ENCODE results near the gene FAM181B. TPM values are rescaled to one million over a fixed set of nuclear protein-coding genes. Genes with fewer than 3 reads are reported as not detected.

FAM181B gene
- total RNA-seq, 4 donors from 2014 or later, result 0.12 to 0.32 (median 0.31) TPM; not detected in 1

GRCh38 chr11:82686211-82686610 is 47.5 kb downstream of the FAM181B start:
- DNase-seq (ENCODE audit: low spot score) (no peak), ATAC-seq (ENCODE audit: low FRiP score) (no peak)
- TF ChIP-seq, protein P1, sequence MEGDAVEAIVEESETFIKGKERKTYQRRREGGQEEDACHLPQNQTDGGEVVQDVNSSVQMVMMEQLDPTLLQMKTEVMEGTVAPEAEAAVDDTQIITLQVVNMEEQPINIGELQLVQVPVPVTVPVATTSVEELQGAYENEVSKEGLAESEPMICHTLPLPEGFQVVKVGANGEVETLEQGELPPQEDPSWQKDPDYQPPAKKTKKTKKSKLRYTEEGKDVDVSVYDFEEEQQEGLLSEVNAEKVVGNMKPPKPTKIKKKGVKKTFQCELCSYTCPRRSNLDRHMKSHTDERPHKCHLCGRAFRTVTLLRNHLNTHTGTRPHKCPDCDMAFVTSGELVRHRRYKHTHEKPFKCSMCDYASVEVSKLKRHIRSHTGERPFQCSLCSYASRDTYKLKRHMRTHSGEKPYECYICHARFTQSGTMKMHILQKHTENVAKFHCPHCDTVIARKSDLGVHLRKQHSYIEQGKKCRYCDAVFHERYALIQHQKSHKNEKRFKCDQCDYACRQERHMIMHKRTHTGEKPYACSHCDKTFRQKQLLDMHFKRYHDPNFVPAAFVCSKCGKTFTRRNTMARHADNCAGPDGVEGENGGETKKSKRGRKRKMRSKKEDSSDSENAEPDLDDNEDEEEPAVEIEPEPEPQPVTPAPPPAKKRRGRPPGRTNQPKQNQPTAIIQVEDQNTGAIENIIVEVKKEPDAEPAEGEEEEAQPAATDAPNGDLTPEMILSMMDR (IDR thresholded peaks at IDR 0.05), result no peak

DNA sequence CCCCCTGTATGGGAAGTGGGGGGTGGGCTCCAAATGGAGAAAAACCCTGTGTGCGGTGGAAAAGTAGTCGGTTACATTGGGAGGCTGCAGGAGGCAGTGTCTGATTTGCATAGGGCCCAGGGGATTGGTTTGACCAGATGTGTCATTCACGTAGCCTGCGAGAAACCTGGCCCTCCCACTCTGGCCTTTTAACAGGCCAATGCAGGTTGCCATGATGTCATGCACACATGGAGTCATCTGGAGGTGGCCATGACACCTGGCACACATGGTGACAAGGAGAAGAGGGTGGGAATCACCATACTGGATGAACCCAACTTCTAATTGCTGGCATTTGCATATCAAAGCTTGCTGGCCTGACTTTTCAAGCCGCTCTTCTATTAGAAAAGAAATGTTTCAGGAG is 50.6 kb downstream of the FAM181B start:
- no peak for ATAC-seq (ENCODE audit: low FRiP score)
- TF ChIP-seq, protein P1 (IDR thresholded peaks at IDR 0.05), result no peak
- DNase-seq (ENCODE audit: low spot score), result no peak

DNA sequence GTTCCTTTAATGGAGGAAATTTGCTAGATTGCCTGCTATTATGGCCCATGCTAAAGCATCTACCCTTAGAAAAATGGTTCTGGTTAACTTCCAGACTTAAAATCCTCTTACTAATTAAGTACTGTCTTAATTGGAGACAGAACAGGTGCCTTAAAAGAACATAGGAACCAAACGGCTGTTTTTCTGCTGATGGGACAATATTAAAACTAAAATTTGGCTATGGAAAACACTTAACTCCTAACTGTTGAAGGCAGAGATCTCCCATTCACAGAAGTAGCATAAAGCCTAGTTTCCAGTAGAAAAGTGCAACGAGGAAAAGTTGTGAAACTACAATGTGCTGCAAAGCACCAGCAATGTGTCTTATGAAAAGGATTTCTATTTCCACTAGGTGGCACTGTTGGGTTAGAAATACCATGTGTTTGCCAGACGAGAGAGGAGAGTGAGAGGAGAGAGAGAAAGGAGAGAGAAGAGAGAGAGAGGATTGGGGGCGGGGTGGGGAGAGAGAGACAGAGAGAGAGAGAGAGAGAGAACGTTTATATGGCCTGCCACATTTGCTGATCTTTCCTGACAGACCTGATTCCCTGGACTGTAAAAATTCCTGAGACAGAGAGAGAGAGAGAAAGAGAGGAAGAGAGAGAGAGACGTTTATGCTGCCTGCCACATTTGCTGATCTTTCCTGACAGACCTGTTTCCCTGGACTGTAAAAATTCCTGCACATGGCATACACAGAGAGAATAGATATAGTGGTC is 51.5 kb downstream of the FAM181B start:
- ATAC-seq (ENCODE audit: low FRiP score), result peak; percentile 76
- DNase-seq (ENCODE audit: low spot score), result no peak

GRCh38 chr11:82680252-82680651 is 53.4 kb downstream of the FAM181B start:
- no peak for DNase-seq (ENCODE audit: low spot score)
- TF ChIP-seq, protein P1 (IDR thresholded peaks at IDR 0.05), result no peak
- ATAC-seq (ENCODE audit: low FRiP score), result no peak

More for the DNA sequence above, 51.5 kb downstream of the FAM181B start:
- TF ChIP-seq, protein P1 (IDR thresholded peaks at IDR 0.05), result no peak

Small RNAs within 50 kb of the gene (small RNA-seq; reads per million reads assigned to genes)
- gene RPS28P7, result 0.52 reads per million

Other genes with a start within 250 kb of the FAM181B start
- 10 to 100 TPM; 59.6 to 82.4 (median 68.8) TPM for gene PRCP, start 166.6 kb upstream of the FAM181B start, total RNA-seq
- 1 to 10 TPM in 1 of 4 donors, under 1 TPM in 3; 0.13 to 4.1 (median 0.87) TPM for gene DDIAS, start 167.9 kb upstream of the FAM181B start, total RNA-seq

Measured in omental fat pad (tissue), 4 donors.